HG02943 (cell line): ENCODE results near the gene NDUFA11.
"Not testable (repeated sequence)": the region's sequence is repeated elsewhere in the genome, so short reads cannot be mapped to it uniquely, and the experiment has no call there.

Experiments used
- ATAC-seq: cut with Tn5 transposase; IDR thresholded peaks from one replicate; pipeline ENCODE4 v1.9.1; 2021; ENCODE audit warnings: mild to moderate bottlenecking, low read depth, moderate library complexity; ENCODE audit not compliant: unreplicated experiment

Gene NDUFA11

DNA sequence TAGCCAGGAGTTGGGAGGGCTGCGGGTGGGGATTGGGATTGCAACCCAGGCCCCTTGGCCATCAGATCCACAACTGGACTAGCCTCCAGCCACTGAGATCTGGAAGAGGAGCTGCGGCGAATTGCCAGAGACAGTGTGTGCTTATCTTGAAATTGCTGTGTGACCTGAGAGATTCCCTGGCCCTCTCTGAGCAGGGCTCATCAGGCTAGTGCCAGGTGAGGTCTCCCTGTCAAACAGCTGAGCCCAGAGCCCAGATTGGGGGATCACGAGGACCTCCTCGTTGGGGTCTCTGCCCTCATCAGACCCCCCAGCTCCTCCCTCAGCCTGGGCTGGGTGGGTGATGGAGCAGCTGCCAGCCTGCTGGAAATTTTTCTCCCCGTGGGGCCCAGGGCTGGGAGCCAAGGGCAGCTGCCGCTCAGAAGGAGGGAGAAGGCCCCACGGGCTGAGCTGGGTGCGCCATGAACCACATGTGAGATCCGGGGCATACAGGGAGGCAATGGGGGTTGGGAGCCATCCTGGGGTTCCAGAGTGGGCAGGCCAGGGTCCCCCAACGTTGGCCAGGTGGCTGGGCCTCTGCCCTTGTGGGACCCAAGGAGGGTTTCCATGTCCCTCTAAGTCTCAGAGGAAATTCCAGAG is 40.4 kb downstream of the NDUFA11 start:
- no peak for ATAC-seq

DNA sequence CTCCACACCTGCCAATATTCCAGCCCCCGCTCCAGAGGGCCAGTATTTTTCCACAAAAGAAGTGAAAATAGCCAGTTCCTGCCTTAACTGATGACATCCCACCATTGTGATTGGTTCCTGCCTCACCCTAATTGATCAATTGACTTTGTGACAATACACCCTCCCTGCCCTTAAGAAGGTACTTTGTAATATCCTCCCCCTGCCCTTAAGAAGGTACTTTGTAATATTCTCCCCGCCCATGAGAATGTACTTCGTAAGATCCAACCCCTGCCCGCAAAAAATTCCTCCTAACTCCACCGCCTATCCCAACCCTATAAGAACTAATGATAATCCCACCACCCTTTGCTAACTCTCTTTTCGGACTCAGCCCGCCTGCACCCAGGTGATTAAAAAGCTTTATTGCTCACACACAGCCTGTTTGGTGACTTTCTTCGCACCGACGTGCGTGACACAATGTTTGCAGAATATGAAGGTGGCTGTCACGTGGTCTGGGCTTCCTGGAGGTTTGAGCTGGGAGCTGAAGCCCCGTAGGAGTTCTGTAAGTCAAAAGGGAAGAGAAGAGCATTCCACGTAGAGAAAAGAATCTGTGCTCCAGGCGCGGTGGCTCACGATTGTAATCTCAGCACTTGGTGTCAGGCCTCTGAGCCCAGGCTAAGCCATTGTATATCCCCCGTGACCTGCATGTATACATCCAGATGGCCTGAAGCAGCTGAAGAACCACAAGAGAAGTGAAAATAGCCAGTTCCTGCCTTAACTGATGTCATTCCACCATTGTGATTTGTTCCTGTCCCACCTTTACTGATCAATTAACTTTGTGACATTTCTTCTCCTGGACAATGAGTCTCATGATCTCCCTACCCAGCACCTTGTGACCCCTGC is 46.1 kb downstream of the NDUFA11 start:
- ATAC-seq: no peak

DNA sequence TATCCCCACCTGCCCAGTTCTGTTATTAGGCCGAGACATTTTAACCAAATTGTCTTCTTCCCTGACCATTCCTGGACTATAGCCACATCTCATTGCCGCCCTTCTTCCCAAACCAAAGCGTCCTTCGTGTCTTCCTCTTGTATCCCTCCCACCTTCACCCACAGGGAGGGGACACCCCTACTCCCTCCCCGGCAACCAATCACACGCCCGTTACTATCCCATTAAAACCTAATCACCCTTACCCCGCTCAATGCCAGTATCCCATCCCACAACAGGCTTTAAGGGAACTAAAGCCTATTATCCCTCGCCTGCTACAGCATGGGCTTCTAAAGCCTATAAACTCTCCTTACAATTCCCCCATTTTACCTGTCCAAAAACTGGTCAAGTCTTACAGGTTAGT is 48.4 kb downstream of the NDUFA11 start:
- ATAC-seq: not testable (repeated sequence)

DNA sequence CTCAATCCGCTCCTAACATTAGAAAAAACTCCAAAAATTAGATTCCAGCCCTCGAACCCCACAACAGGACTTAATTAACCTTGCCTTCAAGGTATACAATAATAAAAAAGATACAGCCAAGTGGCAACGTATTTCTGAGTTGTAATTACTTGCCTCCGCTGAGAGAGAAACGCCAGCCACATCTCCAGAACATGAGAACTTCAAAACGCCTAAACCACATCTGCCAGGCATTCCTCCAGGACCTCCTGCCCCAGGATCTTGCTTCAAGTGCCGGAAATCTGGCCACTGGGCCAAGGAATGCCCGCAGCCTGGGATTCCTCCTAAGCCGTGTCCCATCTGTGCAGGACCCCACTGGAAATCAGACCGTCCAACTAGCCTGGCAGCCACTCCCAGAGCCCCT is 49.5 kb downstream of the NDUFA11 start:
- ATAC-seq: not testable (repeated sequence)

DNA sequence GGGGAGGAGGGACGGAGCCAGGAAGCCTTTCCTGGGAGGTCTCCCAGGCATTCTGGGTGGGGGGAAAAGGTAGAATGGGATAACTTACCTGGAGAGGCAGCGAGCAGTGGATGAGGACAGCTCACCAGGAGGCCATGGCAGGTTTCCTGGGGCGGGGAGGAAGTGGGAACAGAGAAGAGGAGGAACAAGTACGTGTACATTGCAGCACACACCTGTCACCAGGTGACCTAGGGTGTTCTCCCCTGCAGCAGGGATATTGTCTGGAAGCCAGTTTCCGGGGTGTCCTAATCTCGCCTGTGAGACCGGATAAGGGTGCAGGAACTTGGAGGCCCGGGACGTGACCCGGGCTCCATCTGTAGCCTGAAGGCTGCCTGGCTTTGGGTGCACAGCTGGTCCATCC is 52.3 kb downstream of the NDUFA11 start, which contains the start of gene FUT3:
FUT3 (minus strand) TSS at position 148 of the 400 bp plus-strand sequence.
- ATAC-seq: no peak

DNA sequence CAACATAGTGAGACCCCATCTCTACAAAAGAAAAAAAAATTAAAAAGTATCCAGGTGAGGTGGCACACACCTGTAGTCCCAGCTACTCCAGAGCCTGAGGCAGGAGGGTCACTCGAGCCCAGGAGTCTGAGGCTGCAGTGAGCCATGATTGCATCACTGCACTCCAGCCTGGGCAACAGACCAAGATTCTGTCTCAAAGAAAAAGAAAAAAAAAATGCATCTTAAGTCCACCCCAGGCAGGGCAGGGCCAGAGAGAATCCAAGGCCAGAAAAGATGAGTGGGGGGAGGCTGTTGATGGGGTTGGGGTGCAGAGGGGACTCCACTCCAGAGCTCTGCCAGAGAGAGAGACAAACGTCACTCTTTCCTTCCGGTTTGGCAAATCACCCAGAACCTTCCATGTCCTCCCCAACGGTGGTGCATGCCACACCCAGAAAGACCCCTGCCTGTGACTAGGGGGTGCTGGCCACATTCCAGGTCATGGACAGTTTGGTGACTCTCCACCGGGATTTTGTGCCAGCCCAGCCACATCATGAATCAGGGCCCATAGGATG is 52.8 kb downstream of the NDUFA11 start:
- no peak for ATAC-seq

DNA sequence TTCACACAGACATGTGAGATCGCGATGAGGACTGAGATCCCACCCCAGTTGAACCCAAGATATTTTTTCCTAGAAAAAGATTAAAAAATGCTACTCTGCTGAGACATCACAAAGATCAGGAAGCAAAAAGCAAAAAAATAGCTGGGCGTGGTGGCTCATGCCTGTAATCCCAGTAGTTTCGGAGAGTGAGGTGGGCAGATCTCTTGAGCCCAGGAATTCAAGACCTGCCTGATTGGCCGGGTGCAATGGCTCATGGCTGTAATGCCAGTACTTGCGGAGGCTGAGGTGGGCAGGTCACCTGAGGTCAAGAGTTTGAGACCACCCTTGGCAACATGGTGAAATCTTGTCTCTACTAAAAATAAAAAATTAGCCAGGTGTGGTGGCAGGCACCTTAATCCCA is 53.4 kb downstream of the NDUFA11 start:
- no peak for ATAC-seq

DNA sequence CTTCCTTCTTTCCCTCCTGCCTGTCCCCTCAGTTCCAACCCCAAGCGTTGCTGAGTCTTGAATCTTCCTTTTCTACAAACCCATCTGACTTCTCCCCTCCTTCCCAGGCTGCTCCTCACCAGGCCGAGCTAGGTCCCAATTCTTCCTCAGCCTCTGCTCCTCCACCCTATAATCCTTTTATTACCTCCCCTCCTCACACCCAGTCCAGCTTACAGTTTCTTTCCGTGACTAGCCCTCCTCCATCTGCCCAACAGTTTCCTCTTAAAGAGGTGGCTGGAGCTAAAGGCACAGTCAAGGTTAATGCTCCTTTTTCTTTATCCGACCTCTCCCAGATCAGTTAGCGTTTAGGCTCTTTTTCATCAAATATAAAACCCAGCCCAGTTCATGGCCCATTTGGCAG is 55.0 kb downstream of the NDUFA11 start:
- ATAC-seq: not testable (repeated sequence)

DNA sequence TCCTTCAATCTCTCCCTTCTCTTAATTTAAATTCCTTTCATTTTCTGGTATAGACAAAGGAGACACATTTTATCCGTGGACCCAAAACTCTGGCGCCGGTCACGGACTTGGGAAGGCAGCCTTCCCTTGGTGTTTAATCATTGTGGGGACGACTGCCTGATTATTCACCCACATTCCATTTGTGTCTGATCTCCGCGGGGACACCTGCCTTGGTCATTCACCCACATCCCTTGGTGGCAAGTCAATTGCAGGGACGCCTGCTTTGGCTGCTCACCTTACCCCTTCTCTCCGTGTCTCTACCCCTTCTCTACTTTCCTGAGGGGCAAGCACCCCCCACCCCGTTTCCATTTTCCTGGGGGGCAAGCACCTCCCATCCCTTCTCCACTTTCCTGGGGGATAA is 55.7 kb downstream of the NDUFA11 start:
- ATAC-seq: not testable (repeated sequence)
